Astrocyte (in vitro differentiated cells and primary cell): ENCODE data around the gene LTBP2.

ENCODE experiments used
- EZH2 ChIP-seq: IDR thresholded peaks from 2 replicates; pipeline ENCODE4 v1.6.1; 2012; ENCODE audit warnings: mild to moderate bottlenecking, low read length, inconsistent platforms; ENCODE audit not compliant: insufficient read depth
- TF ChIP-seq, protein P1 (sequence below): IDR thresholded peaks from 2 replicates; pipeline ENCODE4 v1.5.1; 2011; ENCODE audit warnings: low read depth, mild to moderate bottlenecking, inconsistent platforms, low read length, moderate library complexity; ENCODE audit not compliant: insufficient read depth

GRCh38 chr14:74528886-74529285, 83.2 kb downstream of the LTBP2 start:
- TF ChIP-seq, protein P1, sequence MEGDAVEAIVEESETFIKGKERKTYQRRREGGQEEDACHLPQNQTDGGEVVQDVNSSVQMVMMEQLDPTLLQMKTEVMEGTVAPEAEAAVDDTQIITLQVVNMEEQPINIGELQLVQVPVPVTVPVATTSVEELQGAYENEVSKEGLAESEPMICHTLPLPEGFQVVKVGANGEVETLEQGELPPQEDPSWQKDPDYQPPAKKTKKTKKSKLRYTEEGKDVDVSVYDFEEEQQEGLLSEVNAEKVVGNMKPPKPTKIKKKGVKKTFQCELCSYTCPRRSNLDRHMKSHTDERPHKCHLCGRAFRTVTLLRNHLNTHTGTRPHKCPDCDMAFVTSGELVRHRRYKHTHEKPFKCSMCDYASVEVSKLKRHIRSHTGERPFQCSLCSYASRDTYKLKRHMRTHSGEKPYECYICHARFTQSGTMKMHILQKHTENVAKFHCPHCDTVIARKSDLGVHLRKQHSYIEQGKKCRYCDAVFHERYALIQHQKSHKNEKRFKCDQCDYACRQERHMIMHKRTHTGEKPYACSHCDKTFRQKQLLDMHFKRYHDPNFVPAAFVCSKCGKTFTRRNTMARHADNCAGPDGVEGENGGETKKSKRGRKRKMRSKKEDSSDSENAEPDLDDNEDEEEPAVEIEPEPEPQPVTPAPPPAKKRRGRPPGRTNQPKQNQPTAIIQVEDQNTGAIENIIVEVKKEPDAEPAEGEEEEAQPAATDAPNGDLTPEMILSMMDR, result no peak
- TF ChIP-seq EZH2, result no peak
